DOHH2 (cell line): Measurements from ENCODE around the gene LSAMP.

ENCODE experiments used
- CTCF ChIP-seq: fragments of 200-600 bp; sonication (generic); IDR thresholded peaks from one replicate; pipeline ENCODE4 v1.5.1; 2014; ENCODE audit warnings: antibody characterized with exemption, mild to moderate bottlenecking, low read depth, low read length; ENCODE audit not compliant: poor library complexity, severe bottlenecking
- EZH2phosphoT487 ChIP-seq: fragments of 200-600 bp; sonication (generic); IDR thresholded peaks from 2 replicates; pipeline ENCODE4 v1.6.1; 2017; ENCODE audit warnings: borderline replicate concordance, mild to moderate bottlenecking, antibody characterized with exemption, low read length, moderate library complexity, mixed read lengths

GRCh38 chr3:115913069-115913686 is 532.1 kb downstream of the LSAMP start:
- TF ChIP-seq CTCF, result peak; percentile 47
- no peak for TF ChIP-seq EZH2phosphoT487
